Measurements from ENCODE around the gene FBXL20.

GRCh38 chr17:39335704-39336223 lies 65.7 kb downstream of the FBXL20 start:
- TF ChIP-seq CTCF (IDR thresholded peaks at IDR 0.05) (no peak), POLR2A (IDR thresholded peaks at IDR 0.05) (no peak), POLR2AphosphoS5 (IDR thresholded peaks at IDR 0.05) (no peak), EP300 (IDR thresholded peaks at IDR 0.05; ENCODE audit: low read depth) (no peak)
